HCEC 1CT (cell line): ENCODE measurements around the gene PHTF2.
"Not testable (repeated sequence)": the region's sequence is repeated elsewhere in the genome, so short reads cannot be mapped to it uniquely, and the experiment has no call there.

Experiments used
- DNase-seq: peaks from one replicate; pipeline ENCODE4 v3.0.0-alpha.2; 2017

PHTF2 gene

DNA sequence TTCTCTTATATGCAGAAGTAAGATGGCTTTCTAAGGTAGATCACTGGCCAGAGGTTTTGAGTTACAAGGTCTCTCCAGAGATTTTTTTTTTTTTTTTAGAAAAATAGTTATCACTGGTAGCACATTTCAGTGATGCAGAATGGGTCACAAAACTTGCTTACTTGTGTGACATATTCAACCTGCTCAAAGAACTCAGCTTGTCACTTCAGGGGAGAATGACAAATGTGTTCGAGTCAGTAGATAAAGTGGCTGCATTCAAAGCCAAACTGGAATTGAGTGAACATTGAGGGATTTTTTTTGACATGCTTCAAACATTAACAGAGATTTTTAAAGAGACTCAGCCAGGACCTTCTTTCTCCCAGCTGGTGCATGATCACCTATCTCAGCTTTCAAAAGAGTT is 33.4 kb downstream of the PHTF2 start:
- no peak for DNase-seq

DNA sequence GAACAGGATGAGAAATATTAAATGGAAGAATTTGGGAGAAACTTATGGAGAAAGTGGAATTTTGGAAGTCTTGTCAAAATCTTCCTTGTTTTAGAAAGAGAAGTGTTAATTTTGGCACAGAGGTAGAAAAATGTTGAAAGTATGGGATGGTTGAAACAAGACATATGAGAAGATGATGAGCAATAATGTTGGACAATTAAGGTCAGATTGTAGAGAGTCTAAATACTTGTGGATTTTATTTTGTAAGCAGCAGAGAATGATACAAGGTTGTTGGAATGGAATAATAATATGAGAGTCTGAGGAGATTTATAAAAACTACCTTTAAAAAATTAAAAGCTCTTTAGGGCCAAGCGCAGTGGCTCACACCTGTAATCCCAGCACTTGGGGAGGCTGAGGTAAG is 34.6 kb downstream of the PHTF2 start:
- DNase-seq = peak; percentile 7

DNA sequence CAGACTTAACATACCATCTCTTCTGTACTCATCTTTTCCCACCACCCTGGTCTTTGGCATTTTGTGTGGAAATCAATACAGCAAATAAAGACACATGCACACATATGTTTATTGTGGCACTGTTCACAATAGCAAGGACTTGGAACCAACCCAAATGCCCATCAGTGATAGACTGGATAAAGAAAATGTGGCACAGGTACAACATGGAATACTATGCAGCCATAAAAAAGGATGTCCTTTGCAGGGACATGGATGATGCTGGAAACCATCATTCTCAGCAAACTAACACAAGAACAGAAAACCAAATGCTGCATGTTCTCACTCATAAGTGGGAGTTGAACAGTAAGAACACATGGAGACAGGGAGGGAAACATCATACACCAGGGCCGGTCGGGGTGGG is 37.9 kb downstream of the PHTF2 start:
- not testable (repeated sequence) for DNase-seq

DNA sequence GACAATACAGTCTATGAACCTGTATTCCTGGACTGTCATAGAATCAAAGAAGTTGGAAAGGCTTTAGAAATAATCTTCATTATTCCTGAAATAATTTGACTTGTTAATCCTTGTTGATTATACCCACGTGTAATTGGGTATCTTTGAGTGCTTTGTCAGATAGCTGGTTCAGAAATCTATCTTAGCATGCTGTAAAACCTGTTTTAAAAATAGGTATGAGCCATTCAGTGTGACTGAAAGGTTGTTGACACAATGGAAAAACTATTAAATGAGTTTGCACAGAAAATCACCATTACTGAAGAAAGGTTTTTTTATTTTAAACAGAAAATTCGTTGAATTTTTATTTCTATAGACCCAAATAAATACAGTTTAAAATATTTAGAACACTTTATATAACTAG is 38.7 kb downstream of the PHTF2 start:
- DNase-seq = no peak

DNA sequence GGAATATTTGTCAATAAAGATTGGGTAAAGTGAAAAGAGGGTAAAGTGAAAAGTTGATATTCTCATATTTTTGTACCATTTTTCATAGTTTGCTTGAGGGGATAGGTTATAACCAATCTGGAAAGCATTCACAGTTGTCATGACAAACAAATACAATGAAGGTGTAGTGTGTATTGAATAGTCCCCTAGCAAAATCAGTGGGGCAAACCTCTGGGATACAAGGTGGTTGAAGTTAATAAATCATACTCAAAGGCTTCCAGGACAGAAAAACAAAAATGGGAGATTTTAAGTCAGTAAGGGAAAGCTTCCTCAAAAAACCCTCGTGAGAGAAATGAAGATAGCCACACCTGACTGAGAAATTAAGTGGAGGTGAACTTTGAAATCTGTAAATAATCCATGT is 39.4 kb downstream of the PHTF2 start:
- no peak for DNase-seq

DNA sequence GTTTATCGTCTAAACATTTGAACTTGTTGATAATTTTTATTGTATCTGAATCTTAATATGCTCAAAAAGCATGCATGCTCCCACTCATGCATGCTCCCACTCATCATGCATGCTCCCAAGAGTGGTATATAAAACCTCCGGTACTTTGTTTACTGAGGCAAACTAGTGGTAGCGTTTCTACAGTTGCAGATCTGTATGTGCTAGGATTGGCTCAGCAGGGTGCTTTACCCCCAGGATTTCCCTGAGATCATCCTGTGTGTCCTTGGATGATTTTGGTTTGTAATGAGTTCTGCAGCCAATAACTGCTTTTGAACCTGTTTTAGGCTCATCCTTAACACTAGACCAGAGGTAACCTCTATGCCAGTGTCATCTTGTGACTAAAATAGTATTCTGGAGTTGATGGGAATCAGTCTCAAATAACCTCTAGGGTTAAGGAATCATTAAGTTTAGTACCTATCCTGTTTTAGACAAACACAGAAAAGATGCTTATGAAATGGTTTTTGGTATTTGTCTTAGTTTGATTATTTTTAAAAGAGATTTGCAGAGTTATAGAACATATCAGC is 40.4 kb downstream of the PHTF2 start:
- DNase-seq = no peak

DNA sequence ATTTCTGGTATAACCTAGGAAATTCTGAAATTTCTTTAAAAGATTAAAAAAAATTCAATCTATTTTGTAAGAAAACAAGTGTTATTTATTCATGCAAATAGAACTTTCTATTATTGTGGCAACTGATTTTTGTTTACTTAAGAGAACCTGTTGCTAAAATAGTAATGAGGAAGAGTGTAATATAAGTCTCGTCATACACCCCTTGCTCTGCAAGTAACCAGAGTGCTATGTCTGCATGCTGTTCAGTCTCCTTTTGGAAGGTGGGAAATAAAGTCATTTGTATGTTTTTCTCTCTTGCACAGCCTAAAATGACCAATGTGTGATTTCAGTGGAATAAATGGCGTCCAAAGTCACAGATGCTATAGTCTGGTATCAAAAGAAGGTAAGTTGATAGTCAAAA is 41.3 kb downstream of the PHTF2 start:
- no peak for DNase-seq

DNA sequence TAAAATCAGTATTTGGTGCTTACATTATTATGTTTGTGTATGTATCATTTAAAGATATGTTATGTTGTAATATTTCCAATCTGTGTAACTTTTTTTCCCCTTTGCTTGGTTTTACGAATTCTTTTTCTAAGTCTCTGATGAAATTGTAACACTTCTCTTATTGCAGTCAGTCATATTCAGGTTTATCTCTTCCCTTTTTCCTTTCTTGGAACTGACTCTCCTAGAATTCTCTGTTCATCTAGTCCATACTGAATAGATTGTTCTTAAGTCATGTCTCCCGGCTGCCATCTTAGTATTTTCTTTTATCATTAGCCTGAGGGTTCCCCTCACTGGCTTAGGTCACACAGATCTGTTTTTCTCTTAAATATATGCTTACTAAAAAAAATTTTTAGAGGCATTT is 44.6 kb downstream of the PHTF2 start:
- DNase-seq = no peak

DNA sequence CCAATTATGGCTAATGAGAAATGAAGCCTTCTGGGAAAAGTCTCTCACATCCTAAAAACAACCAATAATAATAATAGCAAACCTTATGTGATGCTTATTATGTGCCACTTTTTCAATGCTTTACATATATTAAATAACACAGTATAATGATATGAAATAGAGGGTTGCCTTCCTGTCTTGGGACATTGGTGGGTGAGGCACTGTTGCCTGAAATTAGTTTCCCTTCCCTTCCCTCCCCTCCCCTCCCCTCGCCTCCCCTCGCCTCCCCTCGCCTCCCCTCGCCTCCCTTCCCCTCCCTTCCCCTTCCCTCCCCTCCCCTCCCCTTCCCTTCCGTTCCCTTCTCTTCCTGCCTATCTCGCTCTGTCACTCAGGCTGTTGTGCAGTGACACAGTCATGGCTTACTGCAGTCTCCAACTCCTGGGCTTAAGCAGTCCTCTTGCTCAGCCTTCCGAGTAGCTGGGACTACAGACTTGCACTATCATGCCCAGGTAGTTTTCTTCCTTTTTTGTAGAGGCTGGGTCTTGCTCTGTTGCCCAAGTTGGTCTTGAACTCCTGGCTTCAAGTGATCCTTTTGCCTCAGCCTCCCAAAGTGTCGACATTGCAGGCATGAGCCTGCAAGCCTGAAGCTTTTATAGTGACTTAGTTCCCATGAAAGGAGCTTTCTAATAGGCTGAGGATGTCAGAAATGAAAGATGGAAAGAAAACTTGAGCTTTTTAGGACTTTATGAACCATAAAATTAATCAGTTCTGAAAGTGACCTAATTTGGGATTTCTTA is 47.9 kb downstream of the PHTF2 start:
- no peak for DNase-seq

DNA sequence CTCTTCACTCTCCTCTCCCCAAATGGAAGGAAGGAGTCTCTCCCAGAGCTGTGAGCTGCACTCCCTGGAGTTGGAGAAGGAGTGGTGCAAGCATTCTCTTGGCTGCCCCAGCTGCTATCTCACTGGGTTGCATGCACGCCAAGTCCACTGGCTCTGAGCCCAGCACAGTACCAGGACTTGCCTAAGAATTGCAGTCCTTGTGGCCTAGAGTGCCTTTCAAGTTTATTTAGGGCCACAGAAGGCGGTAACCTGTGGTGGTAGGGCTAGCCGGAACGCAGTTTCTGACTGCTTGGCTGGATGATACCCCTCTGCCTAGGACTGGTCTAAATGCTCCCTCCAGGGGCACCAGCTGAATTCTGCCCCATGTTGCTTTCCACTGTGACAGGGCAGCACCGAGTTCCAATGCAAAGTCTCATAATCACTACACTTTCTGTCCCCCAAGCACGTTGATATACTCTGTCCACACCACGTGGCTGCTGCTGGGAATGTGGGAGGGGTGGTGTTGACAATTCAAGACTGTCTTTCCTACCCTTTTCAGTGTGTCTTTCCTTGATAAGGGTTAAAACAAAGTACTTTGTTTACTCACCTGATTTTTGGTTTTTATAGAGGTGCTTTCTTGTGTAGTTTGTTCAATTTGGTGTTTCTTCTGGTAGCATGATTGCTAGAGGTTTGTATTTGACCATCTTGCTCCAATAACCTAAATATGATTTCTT is 57.0 kb downstream of the PHTF2 start:
- no peak for DNase-seq

DNA sequence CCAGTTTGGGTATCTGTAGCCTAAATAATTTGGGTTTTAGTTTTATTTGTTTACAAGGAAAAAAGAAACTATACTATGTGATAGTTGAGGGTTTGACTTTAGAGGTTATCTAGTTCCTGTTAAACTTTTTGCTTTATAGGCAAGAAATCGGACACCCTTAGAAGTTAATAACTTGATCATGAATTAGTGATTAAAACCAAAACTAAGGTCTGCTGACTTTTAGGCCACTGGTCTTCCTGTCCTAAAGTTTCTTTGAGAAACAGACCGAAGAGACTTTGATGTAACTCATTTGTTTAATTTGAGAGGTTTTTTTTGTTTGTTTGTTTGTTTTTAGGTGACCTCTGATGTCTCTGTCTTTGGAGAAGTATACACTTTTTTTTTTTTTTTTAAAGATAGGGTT is 59.7 kb downstream of the PHTF2 start:
- DNase-seq = no peak

DNA sequence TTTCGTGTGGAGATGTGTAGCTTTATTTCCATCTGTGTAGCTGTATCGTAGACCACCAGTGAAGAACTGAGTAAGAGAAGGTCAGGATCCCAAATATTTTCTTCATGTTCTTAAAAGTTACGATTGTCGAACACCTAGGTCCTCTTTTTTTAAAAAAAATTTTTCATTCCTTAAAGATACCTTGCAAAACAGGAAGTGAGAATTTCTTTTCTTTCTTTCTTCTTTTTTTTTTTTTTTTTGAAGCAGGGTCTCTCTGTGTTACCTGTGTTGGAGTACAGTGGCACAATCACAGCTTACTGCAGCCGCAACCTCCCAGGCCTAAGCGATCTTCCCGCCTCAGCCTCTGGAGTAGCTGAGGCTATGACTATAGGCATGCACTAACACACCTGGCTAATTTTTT is 60.8 kb downstream of the PHTF2 start:
- DNase-seq = no peak

DNA sequence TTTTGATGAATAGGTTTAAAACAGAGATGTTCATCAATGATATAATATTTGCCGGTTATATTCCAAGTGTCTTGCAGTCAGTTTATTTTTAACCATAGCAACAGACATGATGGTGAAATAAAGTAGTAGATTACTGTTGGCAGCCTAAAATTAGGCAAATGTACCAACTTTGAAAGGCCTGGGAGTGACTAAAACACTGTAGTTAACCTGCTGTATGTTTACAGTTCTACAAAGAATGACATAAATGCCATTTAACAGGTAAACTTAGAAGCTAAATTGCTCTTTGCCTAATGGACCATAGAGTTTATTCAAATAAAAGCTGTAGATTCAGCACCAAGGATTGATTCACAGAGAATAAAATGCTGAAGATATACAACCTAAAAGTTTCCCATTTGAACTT is 64.1 kb downstream of the PHTF2 start:
- no peak for DNase-seq

DNA sequence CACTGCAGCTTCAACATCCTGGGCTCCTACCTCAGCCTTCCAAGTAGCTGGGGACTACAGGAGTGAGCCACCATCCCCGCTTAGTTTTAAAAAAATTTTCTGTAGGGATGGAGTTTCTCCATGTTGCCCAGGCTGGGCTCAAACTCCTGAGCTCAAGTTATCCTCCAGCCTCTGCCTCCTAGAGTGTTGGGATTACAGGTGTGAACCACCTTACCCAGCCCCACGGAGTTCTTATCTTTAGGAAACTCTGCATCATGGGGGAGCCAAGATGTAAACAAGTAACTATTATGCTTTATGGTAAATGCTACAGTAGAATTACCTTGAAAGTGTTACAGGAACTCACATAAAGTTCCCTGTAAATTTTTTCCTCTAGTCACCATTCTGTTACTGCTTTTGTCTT is 65.3 kb downstream of the PHTF2 start:
- no peak for DNase-seq

DNA sequence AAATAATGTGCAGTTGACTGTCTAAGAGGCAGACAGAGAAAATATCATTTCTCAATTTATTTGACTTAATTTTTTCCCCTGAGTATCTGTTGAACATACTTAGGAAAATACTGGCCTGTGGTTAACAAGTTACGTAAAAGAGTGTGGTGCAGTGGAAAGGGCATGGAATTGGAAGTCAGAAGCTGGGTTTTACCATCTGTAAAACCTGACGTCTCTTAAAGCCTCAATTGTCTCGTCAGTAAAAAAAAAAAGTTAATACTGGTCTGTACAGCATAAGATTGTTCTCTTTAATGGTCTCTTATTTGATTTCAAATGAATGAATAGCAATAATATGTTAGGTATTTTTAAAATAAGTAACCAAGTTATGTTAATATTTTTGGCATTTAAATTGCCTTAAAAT is 67.8 kb downstream of the PHTF2 start:
- peak; percentile 56 for DNase-seq

DNA sequence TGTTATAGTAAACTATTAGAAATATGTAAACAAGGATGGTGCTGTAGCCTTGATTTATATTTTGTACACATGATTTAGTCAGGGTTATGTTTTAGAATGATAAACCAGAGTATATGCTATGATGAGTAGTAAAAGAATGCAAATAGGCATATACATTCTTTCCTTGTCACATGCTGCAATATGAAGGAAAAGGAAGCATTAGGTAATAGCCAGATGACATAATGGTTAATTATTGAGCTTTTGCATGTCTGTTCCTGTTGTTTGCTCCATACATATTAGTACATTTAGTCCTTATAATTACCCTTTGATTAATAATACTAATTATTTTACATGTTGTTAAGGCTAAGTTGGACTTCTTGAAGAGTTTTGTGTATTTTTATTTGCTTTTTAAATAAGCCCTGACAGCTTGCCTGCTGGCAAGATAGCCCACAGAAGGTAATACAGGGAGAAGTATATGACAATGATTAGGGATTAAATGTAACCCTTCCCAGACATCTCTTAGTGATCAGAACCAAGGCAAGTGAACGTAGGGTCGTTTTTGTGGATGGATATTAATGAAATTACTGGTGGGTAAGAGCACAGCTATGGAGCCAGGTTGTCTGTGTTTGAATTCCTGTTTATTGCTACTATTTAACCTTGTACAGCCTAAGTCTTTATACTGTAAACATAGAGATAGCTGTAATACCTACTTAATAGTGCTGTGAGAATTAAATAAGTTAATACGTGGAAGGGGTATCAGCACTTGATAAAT is 68.4 kb downstream of the PHTF2 start:
- peak; percentile 90 for DNase-seq

DNA sequence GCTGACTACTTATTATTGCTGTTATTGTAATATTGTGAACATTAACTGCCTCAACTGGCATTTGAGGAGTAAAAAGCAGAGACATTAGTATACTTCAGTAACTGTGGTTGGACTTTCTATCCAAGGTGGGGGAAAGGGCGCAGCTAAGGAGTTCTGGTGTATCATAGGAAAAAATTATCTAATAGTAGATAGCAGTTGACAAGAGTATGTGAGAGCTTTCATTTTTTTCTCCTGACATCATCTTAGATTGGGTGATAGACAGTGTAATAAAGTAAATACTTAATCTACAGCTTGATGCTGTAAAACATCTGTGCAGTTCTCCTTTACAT is 68.9 kb downstream of the PHTF2 start:
- DNase-seq = peak; percentile 48

DNA sequence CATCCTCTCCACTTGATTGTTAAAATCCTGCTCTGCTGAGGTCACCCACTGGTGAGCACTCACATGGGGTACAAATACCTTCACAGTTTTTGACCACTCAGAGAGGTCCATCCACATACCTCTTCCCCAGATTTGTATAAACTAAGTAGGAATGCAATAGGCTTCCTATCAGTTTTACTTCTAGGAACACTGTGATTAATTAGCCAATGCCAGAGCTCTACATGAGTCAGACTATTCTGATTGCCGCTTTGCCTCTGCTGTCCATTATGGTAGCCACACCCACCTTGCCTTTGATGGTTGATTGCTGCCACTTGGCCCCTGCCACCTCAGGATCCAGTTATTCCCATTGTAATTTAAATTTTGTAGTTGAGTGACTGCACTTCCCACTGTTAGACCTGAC is 73.7 kb downstream of the PHTF2 start:
- not testable (repeated sequence) for DNase-seq

DNA sequence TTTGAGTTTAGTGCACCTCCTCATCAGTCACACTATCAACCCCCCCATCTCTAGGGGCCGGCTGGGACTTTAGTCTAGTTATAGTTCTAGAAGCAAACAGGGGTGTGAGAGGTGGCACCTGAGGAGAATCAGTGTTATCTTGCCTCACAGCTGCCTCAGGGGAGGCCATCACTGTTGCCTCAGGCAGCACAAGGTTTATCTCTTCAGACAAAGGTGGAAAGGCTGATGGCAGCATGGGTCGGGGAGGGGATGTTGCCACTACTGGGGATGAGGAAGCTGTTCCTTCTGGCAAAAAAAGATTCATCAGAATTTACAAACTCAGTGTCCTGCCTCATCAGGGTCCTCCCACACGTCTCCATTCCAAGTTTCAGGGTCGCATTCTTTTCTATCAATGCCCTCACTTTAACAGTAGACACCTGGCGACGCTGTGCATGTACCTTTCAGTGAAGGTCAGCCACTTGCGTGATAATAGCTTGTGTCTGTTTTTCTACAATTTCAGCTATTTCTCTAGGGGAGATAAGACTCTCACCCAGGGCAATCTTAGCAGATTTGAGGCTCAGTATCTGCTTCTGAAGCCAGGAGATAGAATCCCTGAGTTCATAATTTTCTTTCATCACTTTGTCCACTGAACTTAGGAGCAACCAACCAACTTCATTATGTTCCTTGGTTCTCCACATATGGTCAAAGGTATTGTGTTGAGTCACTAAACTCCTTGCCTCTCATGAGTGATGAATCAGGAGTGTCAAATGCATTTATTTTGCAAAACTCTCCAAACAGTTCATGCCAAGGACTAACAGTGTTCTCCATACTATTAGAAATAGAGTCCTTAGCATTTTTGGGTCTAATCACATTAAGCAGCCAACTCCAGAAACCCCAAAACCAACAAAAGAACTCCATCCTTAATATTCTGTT is 75.1 kb downstream of the PHTF2 start:
- peak; percentile 66 for DNase-seq

DNA sequence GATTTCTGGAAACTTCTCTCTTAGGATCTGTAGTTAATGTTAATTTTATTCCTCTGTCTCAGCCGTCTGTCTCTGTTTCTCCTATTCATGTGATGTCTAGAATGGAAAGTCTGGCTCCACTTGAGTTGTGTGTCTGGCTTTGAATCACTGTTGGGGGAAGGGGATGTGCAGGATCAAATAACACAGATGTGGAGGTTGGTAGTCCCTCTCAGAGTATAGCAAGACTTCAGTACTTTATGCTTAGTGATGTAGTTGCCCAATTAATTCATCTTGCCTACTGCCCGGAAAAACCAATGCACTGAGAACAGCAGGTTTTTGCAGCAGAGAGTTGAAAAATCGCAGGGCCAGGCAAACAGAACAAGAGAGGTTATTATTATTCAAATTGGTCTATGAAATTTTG is 79.2 kb downstream of the PHTF2 start:
- DNase-seq = peak; percentile 17

DNA sequence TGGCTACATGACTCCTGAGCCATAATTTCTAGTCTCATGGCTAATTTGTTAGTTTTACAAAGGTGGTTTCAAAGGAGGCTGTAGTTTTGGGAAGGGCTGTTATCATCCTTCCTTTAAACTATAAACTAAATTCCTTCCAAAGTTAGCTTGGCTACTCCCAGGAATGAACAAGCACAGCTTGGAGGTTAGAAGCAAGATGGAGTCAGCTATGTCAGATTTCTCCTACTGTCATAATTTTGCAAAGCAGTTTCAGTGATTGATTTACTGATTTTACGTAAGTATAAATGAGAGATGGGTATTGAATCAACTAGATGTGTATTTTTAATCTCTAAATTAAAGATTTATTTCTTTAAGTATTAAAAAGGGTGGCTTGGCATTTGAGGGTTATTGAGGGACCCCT is 79.9 kb downstream of the PHTF2 start:
- no peak for DNase-seq

DNA sequence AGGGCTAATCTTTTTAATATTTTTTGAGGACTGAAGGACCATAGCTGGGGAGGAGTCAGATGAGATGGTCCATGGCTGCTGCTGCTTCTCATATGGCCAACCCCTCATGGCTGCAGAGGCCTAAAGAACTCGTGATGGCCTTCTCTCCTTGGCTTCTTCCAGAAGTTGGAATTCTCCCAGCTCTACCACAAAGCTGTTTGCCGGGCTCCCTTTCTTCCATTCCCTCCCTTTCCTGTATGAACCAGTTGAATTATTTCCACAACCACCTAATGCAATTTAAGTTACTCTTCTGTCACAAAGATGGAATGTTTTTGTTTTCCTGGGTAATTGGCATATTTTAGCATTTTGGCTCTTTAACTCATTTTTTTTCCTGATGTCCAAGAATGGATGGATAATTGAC is 80.7 kb downstream of the PHTF2 start:
- DNase-seq = no peak

DNA sequence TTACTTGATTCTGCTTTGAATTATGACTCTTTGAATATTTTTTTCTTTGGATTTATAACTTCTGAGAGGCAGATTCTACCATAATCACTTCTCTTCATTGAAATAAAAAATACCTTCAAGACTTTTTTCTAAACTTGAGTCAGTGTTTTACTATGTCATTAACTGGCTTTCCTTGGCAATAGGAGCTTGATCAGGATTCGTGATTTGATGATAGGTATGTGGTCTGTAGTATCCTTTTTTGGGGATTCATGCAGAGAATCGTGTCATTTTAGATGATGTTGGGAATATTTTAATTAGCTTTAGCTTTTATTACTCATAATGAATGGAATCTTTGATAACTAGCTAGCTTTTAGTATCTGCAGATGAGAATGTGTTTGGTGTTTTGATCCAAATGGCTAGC is 83.3 kb downstream of the PHTF2 start:
- DNase-seq = no peak
